Mesendoderm (in vitro differentiated cells): ENCODE results near the gene INHBB.
A peak's percentile ranks its signal among the peaks of the same experiment; 100 is the strongest.
"Not testable (repeated sequence)": the region's sequence is repeated elsewhere in the genome, so short reads cannot be mapped to it uniquely, and the experiment has no call there.

Source experiments
- DNase-seq: peaks from one replicate; pipeline ENCODE4 v3.0.0; 2013
- H2AK5ac ChIP-seq: 2 replicates; pipeline ENCODE4 v1.6.1; 2013; ENCODE audit warnings: low read length, inconsistent platforms
- H2BK120ac ChIP-seq: 2 replicates; pipeline ENCODE4 v1.6.1; 2013; ENCODE audit warnings: low read depth, mild to moderate bottlenecking, low read length, moderate library complexity, mixed read lengths
- H2BK15ac ChIP-seq: replicated peaks from 2 replicates; pipeline ENCODE4 v1.6.1; 2013; ENCODE audit warnings: low read depth, mild to moderate bottlenecking, moderate library complexity
- H2BK5ac ChIP-seq: 2 replicates; pipeline ENCODE4 v1.6.1; 2013; ENCODE audit warnings: low read length, inconsistent platforms
- H3K18ac ChIP-seq: 2 replicates; pipeline ENCODE4 v1.6.1; 2013; ENCODE audit warnings: mild to moderate bottlenecking, low read length, mixed read lengths
- H3K23ac ChIP-seq: one replicate; pipeline ENCODE4 v1.6.1; 2013; ENCODE audit warnings: low read length
- H3K27ac ChIP-seq: 2 replicates; pipeline ENCODE4 v1.5.1; 2013; ENCODE audit warnings: low read depth, mild to moderate bottlenecking, inconsistent platforms, low read length, moderate library complexity
- H3K27me3 ChIP-seq: 2 replicates; pipeline ENCODE4 v1.6.1; 2013; ENCODE audit warnings: low read length, control low read depth, mild to moderate bottlenecking, inconsistent platforms; ENCODE audit not compliant: insufficient read depth, poor library complexity
- H3K36me3 ChIP-seq: 2 replicates; pipeline ENCODE4 v1.6.1; 2013; ENCODE audit warnings: low read length, inconsistent platforms; ENCODE audit not compliant: control insufficient read depth, insufficient read depth
- H3K4ac ChIP-seq: one replicate; pipeline ENCODE4 v1.6.1; 2013; ENCODE audit warnings: low read depth, mild to moderate bottlenecking, low read length, moderate library complexity
- H3K4me1 ChIP-seq: 2 replicates; pipeline ENCODE4 v1.6.1; 2013; ENCODE audit warnings: low read depth, low read length, inconsistent platforms; ENCODE audit not compliant: control insufficient read depth
- H3K4me2 ChIP-seq: 2 replicates; pipeline ENCODE4 v1.6.1; 2013; ENCODE audit warnings: low read length
- H3K4me3 ChIP-seq: 2 replicates; pipeline ENCODE4 v1.5.1; 2013; ENCODE audit warnings: mild to moderate bottlenecking, low read length
- H3K56ac ChIP-seq: one replicate; pipeline ENCODE4 v1.6.1; 2013; ENCODE audit warnings: low read length
- H3K79me1 ChIP-seq: 2 replicates; pipeline ENCODE4 v1.6.1; 2013; ENCODE audit warnings: low read length, inconsistent platforms
- H3K79me2 ChIP-seq: 2 replicates; pipeline ENCODE4 v1.6.1; 2013; ENCODE audit warnings: mild to moderate bottlenecking, low read length; ENCODE audit not compliant: control insufficient read depth, insufficient read depth
- H3K9ac ChIP-seq: 2 replicates; pipeline ENCODE4 v1.6.1; 2013; ENCODE audit warnings: low read length, inconsistent platforms
- H4K5ac ChIP-seq: one replicate; pipeline ENCODE4 v1.6.1; 2013; ENCODE audit warnings: low read length
- H4K8ac ChIP-seq: one replicate; pipeline ENCODE4 v1.6.1; 2013; ENCODE audit warnings: low read depth, mild to moderate bottlenecking, control low read depth, low read length, moderate library complexity
- WGBS: extraction: QIAGEN DNeasy Blood & Tissue Kit; methylation state at CpG from one replicate; pipeline ENCODE4 v1.1.7; 2013; ENCODE audit warnings: low lambda C conversion rate, missing lambda C conversion rate; ENCODE audit not compliant: insufficient coverage; ENCODE audit errors: extremely low coverage; 5-methylcytosine and 5-hydroxymethylcytosine counted together

The INHBB gene

DNA sequence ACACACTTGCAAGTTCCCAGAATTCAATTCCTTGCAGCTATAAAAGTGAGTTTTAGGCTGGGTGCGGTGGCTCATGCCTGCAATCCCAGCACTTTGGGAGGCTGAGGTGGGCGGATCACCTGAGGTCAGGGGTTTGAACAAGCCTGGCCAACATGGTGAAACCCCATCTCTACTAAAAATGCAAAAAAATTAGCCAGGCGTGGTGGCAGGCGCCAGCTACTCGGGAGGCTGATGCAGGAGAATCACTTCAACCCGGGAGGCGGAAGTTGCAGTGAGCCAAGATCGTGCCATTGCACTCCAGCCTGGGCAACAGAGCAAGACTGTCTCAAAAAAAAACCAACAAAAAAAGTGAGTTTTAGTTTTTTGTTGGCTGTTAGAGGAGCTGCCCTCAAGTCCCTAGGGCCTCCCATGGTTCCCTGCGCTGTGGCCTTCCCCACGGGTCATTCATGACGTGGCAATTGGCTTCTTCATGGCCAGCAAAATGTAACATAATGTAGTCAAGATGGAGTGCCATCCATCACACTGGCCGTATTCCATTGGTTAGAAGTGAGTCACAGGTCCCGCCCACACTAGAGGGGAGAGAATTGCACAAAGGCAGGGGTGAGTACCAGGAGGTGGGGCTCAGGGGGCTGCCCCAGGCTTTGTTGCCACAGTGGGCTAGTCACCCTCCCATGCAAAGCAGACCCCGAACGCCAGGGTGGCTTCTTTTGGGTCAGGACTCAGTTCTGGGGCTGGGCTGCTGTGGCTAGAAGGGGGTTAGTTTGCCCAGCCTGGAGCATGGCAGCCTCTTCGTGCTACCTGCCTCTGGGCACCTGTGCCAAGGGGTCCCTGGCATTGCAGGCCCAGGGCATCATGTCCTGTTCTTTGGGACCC is 37.7 kb upstream of the INHBB start:
- no peak overlapping the region for H3K4ac ChIP-seq
- no CpG with 5 or more reads among the region's 16 CpGs for WGBS
- H2BK5ac ChIP-seq: no peak overlapping the region
- no peak for DNase-seq
- H3K9ac ChIP-seq: no peak overlapping the region
- H3K4me1 ChIP-seq: no peaks in the 10 kb centered on the region
- no peak overlapping the region for H2BK120ac ChIP-seq
- H3K18ac ChIP-seq: no peak overlapping the region
- no peaks in the 10 kb centered on the region for H3K79me1 ChIP-seq
- H3K36me3 ChIP-seq: no peaks in the 10 kb centered on the region
- H3K56ac ChIP-seq: no peak overlapping the region
- H3K27me3 ChIP-seq: no peaks in the 10 kb centered on the region
- H4K5ac ChIP-seq: no peak overlapping the region
- no peak overlapping the region for H2AK5ac ChIP-seq
- H2BK15ac ChIP-seq: no peak overlapping the region
- H3K79me2 ChIP-seq: no peaks in the 10 kb centered on the region
- no peak overlapping the region for H3K4me2 ChIP-seq
- no peak overlapping the region for H3K4me3 ChIP-seq
- no peak overlapping the region for H3K27ac ChIP-seq
- H3K23ac ChIP-seq: no peak overlapping the region
- H4K8ac ChIP-seq: no peak overlapping the region

DNA sequence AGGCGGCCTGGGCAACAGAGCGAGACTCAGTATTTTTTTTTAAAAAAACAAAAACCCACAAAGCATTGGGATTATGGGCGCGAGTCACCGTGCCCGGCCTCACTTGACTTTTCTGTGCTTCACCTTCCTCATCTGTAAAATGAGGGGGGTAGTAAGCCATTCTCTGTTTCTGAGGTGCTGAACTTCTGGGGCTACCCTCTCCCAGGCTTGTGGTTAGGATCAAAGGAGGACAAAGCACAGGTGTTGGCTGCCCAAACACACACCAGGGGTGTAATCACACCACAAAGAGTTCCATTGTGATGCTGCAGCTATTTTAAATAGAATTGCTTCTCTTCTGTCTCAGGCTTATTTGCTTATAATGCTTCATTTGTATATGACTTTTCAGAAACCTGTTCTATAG is 35.8 kb upstream of the INHBB start:
- no peak overlapping the region for H2BK5ac ChIP-seq
- H2BK15ac ChIP-seq: no peak overlapping the region
- H3K27ac ChIP-seq: no peak overlapping the region
- no peaks in the 10 kb centered on the region for H3K27me3 ChIP-seq
- H4K5ac ChIP-seq: no peak overlapping the region
- no peak overlapping the region for H4K8ac ChIP-seq
- H3K4me2 ChIP-seq: no peak overlapping the region
- H2AK5ac ChIP-seq: no peak overlapping the region
- WGBS: no CpG with 5 or more reads among the region's 6 CpGs
- no peak overlapping the region for H3K4me3 ChIP-seq
- no peak overlapping the region for H2BK120ac ChIP-seq
- H3K56ac ChIP-seq: no peak overlapping the region
- no peak overlapping the region for H3K9ac ChIP-seq
- no peak overlapping the region for H3K18ac ChIP-seq
- H3K79me1 ChIP-seq: no peaks in the 10 kb centered on the region
- H3K4ac ChIP-seq: no peak overlapping the region
- no peaks in the 10 kb centered on the region for H3K4me1 ChIP-seq
- DNase-seq: peak; percentile 38
- no peak overlapping the region for H3K23ac ChIP-seq
- no peaks in the 10 kb centered on the region for H3K79me2 ChIP-seq
- no peaks in the 10 kb centered on the region for H3K36me3 ChIP-seq

DNA sequence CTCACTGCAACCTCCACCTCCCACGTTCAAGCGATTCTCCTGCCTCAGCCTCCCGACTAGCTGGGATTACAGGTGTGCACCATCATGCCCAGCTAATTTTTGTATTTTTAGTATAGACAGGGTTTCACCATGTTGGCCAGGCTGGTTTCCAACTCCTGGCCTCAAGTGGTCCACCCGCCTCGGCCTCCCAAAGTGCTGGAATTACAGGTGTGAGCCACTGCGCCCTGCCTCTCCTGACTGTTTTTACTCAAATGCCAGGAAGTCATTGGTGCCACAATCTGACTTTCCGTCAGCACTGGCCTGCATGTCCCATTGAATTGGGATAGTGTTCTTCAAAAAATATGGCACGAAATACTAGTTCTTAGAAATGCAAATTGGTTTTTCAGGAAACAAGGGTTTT is 35.1 kb upstream of the INHBB start:
- not testable (repeated sequence) for H4K8ac ChIP-seq, H3K56ac ChIP-seq, H3K27ac ChIP-seq, H3K4me1 ChIP-seq, H3K23ac ChIP-seq, H3K4me3 ChIP-seq, H3K4me2 ChIP-seq, H2BK15ac ChIP-seq, H3K9ac ChIP-seq, H4K5ac ChIP-seq, DNase-seq, H3K27me3 ChIP-seq, H3K79me2 ChIP-seq, H3K79me1 ChIP-seq, H2BK5ac ChIP-seq, H2BK120ac ChIP-seq, H3K18ac ChIP-seq, H3K36me3 ChIP-seq, H2AK5ac ChIP-seq, H3K4ac ChIP-seq
- no CpG with 5 or more reads among the region's 8 CpGs for WGBS

DNA sequence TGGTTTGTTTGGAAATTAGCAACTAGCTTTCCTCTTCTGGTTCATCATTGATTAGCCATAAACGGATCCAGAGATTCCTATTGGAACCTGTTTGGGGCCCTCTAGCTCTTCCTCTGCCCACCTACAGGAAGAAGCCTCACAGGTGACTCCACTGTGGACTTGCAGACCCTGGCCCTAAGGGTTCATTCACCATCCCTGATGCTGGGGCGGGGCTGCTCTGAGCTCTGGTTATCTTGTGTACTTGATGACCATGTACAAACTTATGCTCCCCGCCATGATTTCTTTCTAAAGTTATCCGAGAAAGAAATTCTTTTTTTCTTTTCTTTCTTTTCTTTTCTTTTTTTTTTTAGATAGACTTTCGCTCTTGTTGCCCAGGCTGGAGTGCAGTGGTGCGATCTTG is 33.9 kb upstream of the INHBB start:
- Histone ChIP-seq H3K4me1 (no peaks in the 10 kb centered on the region), H3K36me3 (no peaks in the 10 kb centered on the region), H3K4me2 (no peak overlapping the region), H3K27me3 (no peaks in the 10 kb centered on the region), H2BK120ac (no peak overlapping the region), H4K5ac (no peak overlapping the region), H3K79me1 (no peaks in the 10 kb centered on the region), H3K18ac (no peak overlapping the region), H3K9ac (no peak overlapping the region), H2BK15ac (no peak overlapping the region), H3K23ac (no peak overlapping the region), H3K79me2 (no peaks in the 10 kb centered on the region), H2BK5ac (no peak overlapping the region), H3K4ac (no peak overlapping the region), H3K27ac (no peak overlapping the region), H2AK5ac (no peak overlapping the region), H3K56ac (no peak overlapping the region), H4K8ac (no peak overlapping the region), H3K4me3 (no peak overlapping the region)
- DNase-seq: no peak
- no CpG with 5 or more reads among the region's 6 CpGs for WGBS

DNA sequence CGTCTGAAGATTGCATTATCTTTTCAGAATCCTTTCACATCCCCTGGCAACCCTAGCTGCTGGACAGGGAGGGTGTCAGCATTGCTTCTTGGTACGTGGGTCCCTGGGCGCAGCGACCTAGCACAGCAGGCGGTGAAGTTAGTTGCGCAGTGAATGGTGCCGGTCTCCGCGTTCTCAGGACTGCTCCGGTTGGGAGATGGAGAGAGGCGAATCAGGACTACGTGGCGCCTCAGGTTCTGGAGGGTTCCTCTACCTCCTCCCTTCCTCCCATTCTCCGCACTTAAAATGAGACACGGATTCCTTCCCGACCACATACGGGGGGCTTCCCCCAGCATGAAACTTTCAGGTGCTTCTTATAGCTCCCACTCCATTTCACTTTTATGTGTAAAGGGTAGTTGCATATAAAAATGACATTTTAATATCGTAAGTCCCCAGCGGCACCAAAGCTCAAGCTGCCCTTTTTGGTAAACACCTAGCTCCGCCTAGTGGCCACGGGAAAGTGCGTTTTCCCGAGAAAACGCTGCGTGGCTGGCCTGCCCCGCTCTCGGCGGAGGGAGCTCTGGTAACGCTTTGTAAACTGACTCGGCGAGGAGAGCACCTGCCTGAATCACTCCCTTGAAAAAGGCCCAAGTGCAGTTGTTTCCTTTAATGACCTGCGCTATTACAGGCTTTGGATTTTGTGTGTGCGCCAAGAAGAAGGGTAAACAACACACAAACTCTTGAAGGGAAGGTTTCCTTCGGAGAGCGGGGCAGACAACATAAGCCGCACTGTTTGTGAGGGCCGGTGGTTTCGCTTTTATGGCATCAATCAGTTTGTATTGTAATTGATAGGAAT is 32.9 kb upstream of the INHBB start:
- Histone ChIP-seq H3K18ac (no peak overlapping the region), H3K27ac (no peak overlapping the region), H2BK120ac (no peak overlapping the region), H3K79me1 (no peaks in the 10 kb centered on the region), H2BK15ac (no peak overlapping the region), H3K9ac (peak overlapping the region; percentile 58), H4K8ac (no peak overlapping the region), H4K5ac (no peak overlapping the region), H3K36me3 (no peaks in the 10 kb centered on the region), H2BK5ac (no peak overlapping the region), H3K4me1 (no peaks in the 10 kb centered on the region), H3K4ac (no peak overlapping the region), H2AK5ac (no peak overlapping the region), H3K4me3 (no peak overlapping the region), H3K56ac (peak overlapping the region; percentile 71), H3K79me2 (no peaks in the 10 kb centered on the region), H3K23ac (no peak overlapping the region), H3K27me3 (no peaks in the 10 kb centered on the region), H3K4me2 (peak overlapping the region; percentile 59)
- WGBS: no CpG with 5 or more reads among the region's 38 CpGs
- peak; percentile 80 for DNase-seq
